ENCODE data around the gene RAB27B.

- no peak for TF ChIP-seq POLR2A (IDR thresholded peaks at IDR 0.05)
- no peak for TF ChIP-seq CTCF (IDR thresholded peaks at IDR 0.05)
These were observed 76.3 kb downstream of the RAB27B start for GRCh38 chr18:54904581-54904980.
